Right lobe of liver (tissue), 6 donors: ENCODE data around the gene PCDH18. TPM values are rescaled to one million over a fixed set of nuclear protein-coding genes. Genes with fewer than 3 reads are reported as not detected.
"Not testable (repeated sequence)": the region's sequence is repeated elsewhere in the genome, so short reads cannot be mapped to it uniquely, and the experiment has no call there.

Source experiments
- ATAC-seq, 4 donors: fragments of 200-7000 bp; cut with Tn5 transposase; one replicate each; pipeline ENCODE4 v1.9.1; 2020; ENCODE audit warnings: mild to moderate bottlenecking in 4 of 4, moderate library complexity in 4 of 4
- DNase-seq, 3 donors: peaks; one replicate each; pipeline ENCODE4 v3.0.0-alpha.2; 2020
- H3K27ac ChIP-seq, 3 donors: fragments of 200-600 bp; one replicate each; pipeline ENCODE4 v1.8.0; 2022
- H3K27me3 ChIP-seq, 2 donors: fragments of 200-600 bp; one replicate each; pipeline ENCODE4 v1.8.0; 2022
- H3K36me3 ChIP-seq, 4 donors: fragments of 200-600 bp; sonication (generic) in 1 of 4; one replicate each; pipeline versions ENCODE4 v1.5.1 to v1.8.0; 2017 to 2022; ENCODE audit warnings: control low read depth in 1 of 4
- H3K4me1 ChIP-seq, 4 donors: fragments of 200-600 bp; sonication (generic) in 1 of 4; one replicate each; pipeline versions ENCODE4 v1.5.1 to v1.8.0; 2017 to 2022; ENCODE audit warnings: control low read depth in 1 of 4
- H3K4me3 ChIP-seq, 3 donors: fragments of 200-600 bp; one replicate each; pipeline ENCODE4 v1.8.0; 2022
- H3K9me3 ChIP-seq, 4 donors: fragments of 200-600 bp; sonication (generic) in 1 of 4; one replicate each; pipeline versions ENCODE4 v1.5.1 to v1.8.0; 2017 to 2022; ENCODE audit warnings: control low read depth in 1 of 4
- POLR2A ChIP-seq: fragments of 450-650 bp; IDR thresholded peaks from one replicate; pipeline ENCODE4 v1.6.1; 2017; ENCODE audit warnings: antibody characterized with exemption, mild to moderate bottlenecking
- WGBS: methylation state at CpG from one replicate; pipeline ENCODE4 v1.1.6; 2018; ENCODE audit warnings: low coverage, low lambda C conversion rate; ENCODE audit not compliant: insufficient coverage; ENCODE audit errors: missing lambda C conversion rate; 5-methylcytosine and 5-hydroxymethylcytosine counted together
- intact Hi-C, 2 donors: fragments of 100-400 bp; cut with DNase I; formaldehyde crosslinking; loops; one replicate each; pipeline versions ENCODE4 v1.11.2 to v1.14.1; 2022
- total RNA-seq, 6 experiments: library from RNA; depleted of rRNA in 2 of 6; stranded (reverse); fragments of >200 nt in 2 of 6; fragmentation: NEBNext Ultra II Directional in 3 of 6; extraction: Animal tissue kit (Norgen Biotek cat#: 25700) in 3 of 6; gene quantifications; one replicate each; pipeline versions ENCODE4 v1.1.0 to v1.2.4, GENCODE V29; 2016 to 2023
- TF ChIP-seq, protein P1 (sequence below), 4 donors: fragments of 200-600 bp in 3 of 4; fragments of 450-650 bp in 1 of 4; IDR thresholded peaks; one replicate each; pipeline versions ENCODE4 v1.5.1 to v1.8.0; 2016 to 2022; ENCODE audit warnings: antibody characterized with exemption in 4 of 4, mild to moderate bottlenecking in 2 of 4
- donor health status: DM: no; HTN: yes; CAD: no.
- donor health status: DM: no; HTN: no; CAD: no.
- donor health status: DM: no; HTN: no; CAD: no.
- donor health status: DM: no; HTN: yes; CAD: no.
- donor health status: DM: no; HTN: yes; CAD: no.

The PCDH18 gene
- total RNA-seq, 6 experiments from 2014 or later, result 1.3 to 2.6 (median 1.7) TPM

DNA sequence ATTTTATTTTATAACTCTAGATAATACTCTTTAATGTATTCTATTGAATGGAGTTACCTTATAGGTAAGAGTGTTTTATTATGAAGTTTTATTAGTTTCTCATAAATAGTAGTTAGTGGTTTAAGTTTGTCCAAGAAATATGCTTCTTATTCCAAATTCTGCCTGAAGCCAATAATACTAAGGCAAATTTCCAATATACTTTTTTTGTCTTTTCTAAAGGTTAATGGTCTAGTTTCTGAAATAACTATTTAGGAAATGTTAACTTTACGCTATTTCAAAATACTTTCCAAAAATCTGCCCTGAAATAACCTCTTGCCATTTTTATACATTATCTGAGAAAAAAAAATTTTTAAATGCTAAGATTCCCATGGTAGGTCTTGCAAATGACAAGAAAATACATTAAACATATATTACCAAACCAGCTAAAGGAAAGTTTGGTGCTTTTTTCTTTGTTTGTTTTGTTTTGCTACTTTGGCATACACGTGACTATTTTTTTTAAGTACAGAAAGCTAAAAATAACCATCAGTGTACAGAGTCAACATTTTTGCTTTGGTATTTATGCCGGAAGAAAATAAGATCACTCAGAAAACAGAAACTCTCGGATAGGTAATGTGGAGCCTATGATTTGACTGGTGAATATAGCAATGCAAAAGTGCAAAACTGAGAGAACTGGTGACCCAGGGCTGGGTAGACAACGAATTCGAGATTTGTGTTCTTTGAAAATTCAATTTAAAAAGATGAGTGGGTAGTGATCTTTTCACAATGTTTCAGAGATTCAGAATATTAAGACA is 29.8 kb downstream of the PCDH18 start:
- intact Hi-C loops, result no loop called here
- Histone ChIP-seq H3K4me1 (no peaks in the 10 kb centered on the region), H3K27me3 (no peaks in the 10 kb centered on the region), H3K36me3 (no peaks in the 10 kb centered on the region), H3K9me3 (no peaks in the 10 kb centered on the region), H3K4me3 (no peak overlapping the region), H3K27ac (no peak overlapping the region)
- ATAC-seq (no peak), DNase-seq (no peak)
- TF ChIP-seq, protein P1, sequence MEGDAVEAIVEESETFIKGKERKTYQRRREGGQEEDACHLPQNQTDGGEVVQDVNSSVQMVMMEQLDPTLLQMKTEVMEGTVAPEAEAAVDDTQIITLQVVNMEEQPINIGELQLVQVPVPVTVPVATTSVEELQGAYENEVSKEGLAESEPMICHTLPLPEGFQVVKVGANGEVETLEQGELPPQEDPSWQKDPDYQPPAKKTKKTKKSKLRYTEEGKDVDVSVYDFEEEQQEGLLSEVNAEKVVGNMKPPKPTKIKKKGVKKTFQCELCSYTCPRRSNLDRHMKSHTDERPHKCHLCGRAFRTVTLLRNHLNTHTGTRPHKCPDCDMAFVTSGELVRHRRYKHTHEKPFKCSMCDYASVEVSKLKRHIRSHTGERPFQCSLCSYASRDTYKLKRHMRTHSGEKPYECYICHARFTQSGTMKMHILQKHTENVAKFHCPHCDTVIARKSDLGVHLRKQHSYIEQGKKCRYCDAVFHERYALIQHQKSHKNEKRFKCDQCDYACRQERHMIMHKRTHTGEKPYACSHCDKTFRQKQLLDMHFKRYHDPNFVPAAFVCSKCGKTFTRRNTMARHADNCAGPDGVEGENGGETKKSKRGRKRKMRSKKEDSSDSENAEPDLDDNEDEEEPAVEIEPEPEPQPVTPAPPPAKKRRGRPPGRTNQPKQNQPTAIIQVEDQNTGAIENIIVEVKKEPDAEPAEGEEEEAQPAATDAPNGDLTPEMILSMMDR (IDR thresholded peaks at IDR 0.05), result no peak
- no peak for TF ChIP-seq POLR2A
- WGBS, result 37% methylated on average over 6 of the region's 6 CpGs

DNA sequence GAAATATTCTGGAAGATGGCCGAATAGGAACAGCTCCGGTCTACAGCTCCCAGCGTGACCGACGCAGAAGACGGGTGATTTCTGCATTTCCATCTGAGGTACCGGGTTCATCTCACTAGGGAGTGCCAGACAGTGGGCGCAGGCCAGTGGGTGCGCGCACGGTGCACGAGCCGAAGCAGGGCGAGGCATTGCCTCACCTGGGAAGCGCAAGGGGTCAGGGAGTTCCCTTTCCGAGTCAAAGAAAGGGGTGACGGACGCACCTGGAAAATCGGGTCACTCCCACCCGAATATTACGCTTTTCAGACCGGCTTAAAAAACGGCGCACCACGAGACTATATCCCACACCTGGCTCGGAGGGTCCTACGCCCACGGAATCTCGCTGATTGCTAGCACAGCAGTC is 36.0 kb downstream of the PCDH18 start:
- H3K9me3 ChIP-seq, H3K4me3 ChIP-seq, H3K4me1 ChIP-seq, H3K27ac ChIP-seq, H3K36me3 ChIP-seq, DNase-seq, ATAC-seq, H3K27me3 ChIP-seq, intact Hi-C loops: not testable (repeated sequence)
- 79% methylated on average over 7 of the region's 29 CpGs for WGBS

DNA sequence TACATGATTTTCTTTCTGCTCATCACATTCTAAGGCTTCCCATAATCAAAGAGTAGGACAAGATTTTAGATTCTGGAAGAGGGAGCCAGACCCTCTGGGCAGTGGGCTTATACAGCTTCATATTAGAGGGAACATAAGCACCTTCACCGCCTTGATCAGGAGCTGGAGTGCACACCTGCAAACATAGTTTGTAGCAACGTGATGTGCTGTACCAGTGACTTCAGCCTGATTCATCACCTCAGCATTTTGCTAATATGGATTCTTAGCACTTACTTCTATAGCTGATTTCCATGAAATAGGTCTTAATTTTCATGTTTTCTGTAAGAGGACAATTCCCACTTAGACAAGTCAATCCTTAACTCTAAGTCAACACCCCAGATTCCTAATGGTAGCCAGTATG is 36.7 kb downstream of the PCDH18 start:
- no peak overlapping the region for H3K4me3 ChIP-seq
- H3K36me3 ChIP-seq, result no peaks in the 10 kb centered on the region
- TF ChIP-seq, protein P1 (IDR thresholded peaks at IDR 0.05), result no peak
- TF ChIP-seq POLR2A, result no peak
- no peaks in the 10 kb centered on the region for H3K4me1 ChIP-seq
- H3K27me3 ChIP-seq, result no peaks in the 10 kb centered on the region
- WGBS, result 58% methylated on average over 2 of the region's 2 CpGs
- ATAC-seq (no peak), DNase-seq (no peak)
- H3K27ac ChIP-seq, result no peak overlapping the region
- intact Hi-C loops, result no loop called here
- no peaks in the 10 kb centered on the region for H3K9me3 ChIP-seq

DNA sequence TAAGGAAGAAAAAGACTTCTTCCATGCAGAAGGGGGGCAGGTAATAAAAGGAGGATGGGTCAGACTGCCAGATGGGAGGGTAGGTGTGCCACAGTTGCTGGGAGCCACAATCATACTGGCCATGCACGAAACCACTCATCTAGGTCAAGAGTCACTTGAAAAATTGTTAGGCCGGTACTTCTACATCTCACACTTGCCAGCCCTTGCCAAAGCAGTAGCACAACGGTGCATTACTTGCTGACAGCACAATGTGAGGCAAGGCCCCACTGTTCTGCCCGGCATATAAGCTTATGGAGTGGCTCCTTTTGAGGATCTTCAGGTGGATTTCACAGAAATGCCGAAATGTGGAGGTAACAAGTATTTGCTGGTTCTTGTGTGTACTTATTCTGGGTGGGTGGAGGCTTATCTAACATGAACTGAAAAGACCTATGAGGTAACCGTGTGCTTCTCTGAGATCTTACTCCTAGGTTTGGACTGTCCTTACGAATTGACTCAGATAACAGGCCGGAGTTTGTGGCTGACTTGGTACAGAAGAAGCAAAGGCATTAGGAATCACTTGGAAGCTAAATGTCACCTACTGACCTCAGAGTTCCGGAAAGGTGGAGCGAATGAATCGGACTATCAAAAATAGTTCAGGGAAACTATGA is 48.9 kb downstream of the PCDH18 start:
- H3K36me3 ChIP-seq, H3K4me3 ChIP-seq, intact Hi-C loops, H3K27ac ChIP-seq, H3K4me1 ChIP-seq, DNase-seq, H3K9me3 ChIP-seq, H3K27me3 ChIP-seq, ATAC-seq: not testable (repeated sequence)
- WGBS, result 57% methylated on average over 10 of the region's 11 CpGs

DNA sequence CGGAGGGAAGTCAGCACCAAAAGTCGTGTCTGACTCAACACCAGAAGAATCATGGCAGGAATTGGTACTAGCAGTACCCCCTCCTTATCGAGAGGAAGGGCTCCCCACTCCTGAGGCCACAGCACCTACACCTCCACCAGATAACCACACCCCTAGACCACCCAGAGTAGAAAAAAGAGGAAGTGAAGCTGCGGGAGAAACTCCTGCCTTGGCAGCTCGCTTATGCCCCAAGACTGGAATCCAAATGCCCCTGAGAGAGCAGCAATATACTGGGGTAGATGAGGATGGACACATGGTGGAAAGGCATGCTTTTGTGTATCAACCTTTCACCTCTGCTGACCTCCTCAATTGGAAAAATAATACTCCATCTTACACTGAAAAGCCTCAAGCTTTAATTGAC is 52.6 kb downstream of the PCDH18 start:
- H3K4me3 ChIP-seq, H3K36me3 ChIP-seq, H3K9me3 ChIP-seq, intact Hi-C loops, H3K4me1 ChIP-seq, DNase-seq, ATAC-seq, H3K27ac ChIP-seq, H3K27me3 ChIP-seq: not testable (repeated sequence)
- WGBS, result 53% methylated on average over 3 of the region's 5 CpGs

DNA sequence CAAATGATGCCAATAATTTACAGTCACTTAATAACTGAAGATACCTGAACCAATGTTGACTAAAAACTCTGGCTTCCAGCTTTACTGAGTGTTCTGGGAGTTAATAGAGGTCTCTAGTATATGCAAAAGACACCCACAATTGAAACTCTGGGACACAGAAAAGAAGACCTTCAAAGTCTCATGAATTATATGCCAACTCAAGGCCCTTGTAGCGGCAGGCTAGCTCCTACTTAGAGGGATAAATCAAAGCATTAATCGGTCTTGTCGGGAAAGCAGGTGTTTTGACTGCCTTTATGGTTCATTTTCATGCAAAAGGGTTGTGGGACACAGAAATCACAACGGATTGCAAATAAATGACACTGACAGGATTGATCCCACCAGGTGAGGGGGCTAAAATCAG is 55.9 kb downstream of the PCDH18 start:
- DNase-seq, result no peak
- 73% methylated on average over 4 of the region's 4 CpGs for whole genome bisulfite sequencing
- no peak overlapping the region for H3K4me3 ChIP-seq

More for the DNA sequence above, 55.9 kb downstream of the PCDH18 start:
- no peaks in the 10 kb centered on the region for H3K36me3 ChIP-seq
- no peaks in the 10 kb centered on the region for H3K9me3 ChIP-seq
- no peak overlapping the region for H3K27ac ChIP-seq
- TF ChIP-seq, protein P1 (IDR thresholded peaks at IDR 0.05), result no peak
- TF ChIP-seq POLR2A, result no peak
- intact Hi-C loops, result no loop called here
- ATAC-seq, result no peak
- no peaks in the 10 kb centered on the region for H3K4me1 ChIP-seq
- H3K27me3 ChIP-seq, result no peaks in the 10 kb centered on the region
